Measurements from ENCODE around the gene JAGN1. TPM values are rescaled to one million over a fixed set of nuclear protein-coding genes. Genes with fewer than 3 reads are reported as not detected.
A peak's percentile ranks its signal among the peaks of the same experiment; 100 is the strongest.

Gene JAGN1
- total and polyA plus RNA-seq, 5 donors from 2014 or later = 17.7 to 70.8 (median 54.0) TPM

DNA sequence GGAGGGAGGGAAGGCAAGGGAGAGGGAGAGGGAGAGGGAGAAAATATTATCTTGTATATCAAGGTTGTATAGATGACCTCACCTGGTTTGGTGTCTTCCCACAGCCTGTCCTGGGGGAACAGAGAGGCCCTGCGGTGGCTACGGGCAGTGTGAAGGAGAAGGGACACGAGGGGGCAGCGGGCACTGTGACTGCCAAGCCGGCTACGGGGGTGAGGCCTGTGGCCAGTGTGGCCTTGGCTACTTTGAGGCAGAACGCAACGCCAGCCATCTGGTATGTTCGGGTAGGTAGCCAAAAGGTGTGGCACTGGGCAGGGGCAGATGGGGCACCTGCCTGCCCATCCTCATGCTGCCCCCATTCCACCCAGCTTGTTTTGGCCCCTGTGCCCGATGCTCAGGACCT, 50.3 kb downstream of the JAGN1 start:
- Mint-ChIP-seq H3K27ac (peak overlapping the region in 1 of 3 donors; percentile 26), H3K36me3 (peaks cover 14% of the 10 kb centered on the region), H3K9me3 (no peaks in the 10 kb centered on the region), H3K4me1 (peaks cover 6 to 14% (median 6%) of the 10 kb centered on the region in 4 donors), H3K27me3 (peaks cover 6% of the 10 kb centered on the region), H3K4me3 (no peak overlapping the region)
- Histone ChIP-seq H3K9me3 (ENCODE audit: control insufficient read depth in 2 of 2, low read length in 2 of 2) (no peaks in the 10 kb centered on the region), H3K4me3 (ENCODE audit: low read depth, low read length) (no peak overlapping the region), H3K4me1 (ENCODE audit: control insufficient read depth, insufficient read depth, low read length, poor library complexity, severe bottlenecking) (no peaks in the 10 kb centered on the region), H3K27me3 (ENCODE audit: control insufficient read depth, insufficient read depth, low read length) (no peaks in the 10 kb centered on the region), H3K27ac (ENCODE audit: insufficient read depth, low read length, poor library complexity, severe bottlenecking) (no peak overlapping the region), H3K36me3 (ENCODE audit: control insufficient read depth, insufficient read depth, low read length) (peaks cover 12% of the 10 kb centered on the region)
- ATAC-seq (ENCODE audit: low read depth in 2 of 2) (no peak), DNase-seq (no peak)

DNA sequence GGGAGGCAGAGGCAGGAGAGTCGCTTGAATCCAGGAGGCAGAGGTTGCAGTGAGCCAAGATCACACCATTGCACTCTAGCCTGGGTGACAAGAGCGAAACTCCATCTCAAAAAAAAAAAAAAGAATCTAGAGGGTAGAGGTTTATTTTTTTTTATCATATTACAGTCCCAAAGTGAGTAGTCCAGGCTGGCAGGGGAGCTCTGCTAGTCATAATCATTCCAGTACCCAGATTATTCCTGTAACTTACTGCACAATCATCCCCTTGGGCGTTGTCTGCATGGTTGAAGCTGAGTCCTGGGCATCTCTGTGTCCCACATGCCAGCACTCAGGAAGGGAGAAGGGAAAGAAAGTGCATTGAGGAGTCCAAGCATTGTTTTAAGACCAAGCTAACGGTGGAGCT, 51.8 kb downstream of the JAGN1 start:
- no peak overlapping the region for H3K27ac ChIP-seq (ENCODE audit: insufficient read depth, low read length, poor library complexity, severe bottlenecking)
- no peaks in the 10 kb centered on the region for H3K4me1 ChIP-seq (ENCODE audit: control insufficient read depth, insufficient read depth, low read length, poor library complexity, severe bottlenecking)
- H3K27ac Mint-ChIP-seq = peak overlapping the region in 2 of 3 donors; percentile 15 to 29
- peaks cover 0 to 8% (median 3%) of the 10 kb centered on the region in 4 donors for H3K4me1 Mint-ChIP-seq
- H3K9me3 ChIP-seq (ENCODE audit: control insufficient read depth in 2 of 2, low read length in 2 of 2) = no peaks in the 10 kb centered on the region
- no peaks in the 10 kb centered on the region for H3K9me3 Mint-ChIP-seq
- ATAC-seq (ENCODE audit: low read depth in 2 of 2) (no peak), DNase-seq (no peak)
- peaks cover 6% of the 10 kb centered on the region for H3K27me3 Mint-ChIP-seq
- peak overlapping the region in 1 of 4 donors; percentile 50 for H3K4me3 Mint-ChIP-seq
- H3K36me3 ChIP-seq (ENCODE audit: control insufficient read depth, insufficient read depth, low read length) = peaks cover 8% of the 10 kb centered on the region
- H3K27me3 ChIP-seq (ENCODE audit: control insufficient read depth, insufficient read depth, low read length) = no peaks in the 10 kb centered on the region
- H3K4me3 ChIP-seq (ENCODE audit: low read depth, low read length) = no peak overlapping the region
- H3K36me3 Mint-ChIP-seq = peaks cover 13% of the 10 kb centered on the region

DNA sequence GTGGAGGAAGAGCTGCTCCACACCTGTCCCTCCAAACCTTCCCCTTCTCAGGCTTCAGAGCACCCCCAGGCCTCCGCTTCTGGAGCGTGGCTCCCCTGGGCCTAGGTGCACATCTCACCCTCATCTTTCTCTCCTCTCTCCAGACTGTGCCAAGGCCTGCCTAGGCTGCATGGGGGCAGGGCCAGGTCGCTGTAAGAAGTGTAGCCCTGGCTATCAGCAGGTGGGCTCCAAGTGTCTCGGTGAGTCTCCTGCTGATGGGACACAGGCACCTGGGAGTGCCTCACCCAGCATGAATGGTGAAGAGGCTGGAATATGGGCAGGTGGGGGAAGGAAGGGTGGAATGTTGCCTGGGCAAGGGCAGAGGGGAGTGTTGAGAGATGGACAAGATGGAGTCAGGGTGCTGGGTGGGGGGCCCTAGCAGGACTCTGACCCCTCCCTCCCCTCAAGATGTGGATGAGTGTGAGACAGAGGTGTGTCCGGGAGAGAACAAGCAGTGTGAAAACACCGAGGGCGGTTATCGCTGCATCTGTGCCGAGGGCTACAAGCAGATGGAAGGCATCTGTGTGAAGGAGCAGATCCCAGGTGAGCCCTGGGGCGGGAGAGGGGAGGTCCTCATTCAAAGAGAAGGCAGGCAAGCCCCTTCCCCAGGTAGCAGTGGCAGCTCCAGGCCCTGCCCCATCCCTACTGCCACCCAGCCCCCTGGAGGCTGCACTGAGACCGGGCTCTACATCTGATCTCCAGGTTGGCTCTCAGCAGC, 52.7 kb downstream of the JAGN1 start:
- Mint-ChIP-seq H3K4me1 (peaks cover 0 to 7% (median 3%) of the 10 kb centered on the region in 4 donors), H3K9me3 (no peaks in the 10 kb centered on the region), H3K4me3 (no peak overlapping the region), H3K27ac (peak overlapping the region in 2 of 3 donors; percentile 29 to 94), H3K36me3 (peaks cover 11% of the 10 kb centered on the region), H3K27me3 (peaks cover 6% of the 10 kb centered on the region)
- no peaks in the 10 kb centered on the region for H3K27me3 ChIP-seq (ENCODE audit: control insufficient read depth, insufficient read depth, low read length)
- no peaks in the 10 kb centered on the region for H3K36me3 ChIP-seq (ENCODE audit: control insufficient read depth, insufficient read depth, low read length)
- no peak overlapping the region for H3K27ac ChIP-seq (ENCODE audit: insufficient read depth, low read length, poor library complexity, severe bottlenecking)
- no peaks in the 10 kb centered on the region for H3K9me3 ChIP-seq (ENCODE audit: control insufficient read depth in 2 of 2, low read length in 2 of 2)
- no peak for DNase-seq
- no peaks in the 10 kb centered on the region for H3K4me1 ChIP-seq (ENCODE audit: control insufficient read depth, insufficient read depth, low read length, poor library complexity, severe bottlenecking)
- ATAC-seq (ENCODE audit: low read depth in 2 of 2) = no peak
- no peak overlapping the region for H3K4me3 ChIP-seq (ENCODE audit: low read depth, low read length)

Other genes with a start within 250 kb of the JAGN1 start
- gene MTMR14, start 241.1 kb upstream of the JAGN1 start, total RNA-seq = 97.4 TPM
- 10 to 100 TPM; 66.8 to 90.2 (median 80.9) TPM for gene MTMR14, start 241.1 kb upstream of the JAGN1 start, polyA plus RNA-seq
- not detected for gene CPNE9, start 186.8 kb upstream of the JAGN1 start, total RNA-seq
- not detected for gene CPNE9, start 186.8 kb upstream of the JAGN1 start, polyA plus RNA-seq
- gene BRPF1, start 158.9 kb upstream of the JAGN1 start, total RNA-seq = 41.2 TPM
- gene BRPF1, start 158.9 kb upstream of the JAGN1 start, polyA plus RNA-seq = 10 to 100 TPM in 2 of 4 donors, 1 to 10 TPM in 2; 6.7 to 12.1 (median 9.2) TPM
- 26.3 TPM for gene OGG1, start 140.7 kb upstream of the JAGN1 start, total RNA-seq
- 10 to 100 TPM; 21.8 to 30.2 (median 26.7) TPM for gene OGG1, start 140.7 kb upstream of the JAGN1 start, polyA plus RNA-seq
- 4.9 TPM for gene CAMK1, start 120.7 kb upstream of the JAGN1 start, total RNA-seq
- 10 to 100 TPM in 1 of 4 donors, 1 to 10 TPM in 3; 4.5 to 13.7 (median 7.7) TPM for gene CAMK1, start 120.7 kb upstream of the JAGN1 start, polyA plus RNA-seq
- gene TADA3, start 98.1 kb upstream of the JAGN1 start, total RNA-seq = 44.7 TPM
- 10 to 100 TPM; 50.2 to 69.0 (median 60.5) TPM for gene TADA3, start 98.1 kb upstream of the JAGN1 start, polyA plus RNA-seq
- gene ARPC4, start 97.5 kb upstream of the JAGN1 start, total RNA-seq = 203 TPM
- gene ARPC4, start 97.5 kb upstream of the JAGN1 start, polyA plus RNA-seq = 100 to 1,000 TPM; 294 to 384 (median 336) TPM
- 89.9 TPM for gene TTLL3, start 80.3 kb upstream of the JAGN1 start, total RNA-seq
- 1 to 10 TPM; 2.3 to 3.8 (median 3.1) TPM for gene TTLL3, start 80.3 kb upstream of the JAGN1 start, polyA plus RNA-seq
- gene RPUSD3, start 46.6 kb upstream of the JAGN1 start, total RNA-seq = 21.1 TPM
- gene RPUSD3, start 46.6 kb upstream of the JAGN1 start, polyA plus RNA-seq = 10 to 100 TPM; 59.7 to 72.3 (median 66.8) TPM
- gene CIDEC, start 10.4 kb upstream of the JAGN1 start, total RNA-seq = not detected
- gene CIDEC, start 10.4 kb upstream of the JAGN1 start, polyA plus RNA-seq = not detected
- gene IL17RE, start 12.2 kb downstream of the JAGN1 start, total RNA-seq = 4.3 TPM
- under 1 TPM in 3 of 4 donors, not detected in 1; 0.31 to 0.33 (median 0.32) TPM for gene IL17RE, start 12.2 kb downstream of the JAGN1 start, polyA plus RNA-seq
- 1.1 TPM for gene IL17RC, start 26.5 kb downstream of the JAGN1 start, total RNA-seq
- gene IL17RC, start 26.5 kb downstream of the JAGN1 start, polyA plus RNA-seq = 1 to 10 TPM; 5.6 to 9.5 (median 7.5) TPM
- 24.6 TPM for gene CRELD1, start 43.2 kb downstream of the JAGN1 start, total RNA-seq
- gene CRELD1, start 43.2 kb downstream of the JAGN1 start, polyA plus RNA-seq = 10 to 100 TPM; 20.5 to 26.5 (median 23.9) TPM
- gene PRRT3, start 61.8 kb downstream of the JAGN1 start, total RNA-seq = 4.7 TPM
- 1 to 10 TPM; 3.0 to 4.3 (median 4.2) TPM for gene PRRT3, start 61.8 kb downstream of the JAGN1 start, polyA plus RNA-seq
- gene EMC3, start 96.2 kb downstream of the JAGN1 start, total RNA-seq = 57.2 TPM
- 10 to 100 TPM; 56.9 to 88.2 (median 74.4) TPM for gene EMC3, start 96.2 kb downstream of the JAGN1 start, polyA plus RNA-seq
- 18.5 TPM for gene FANCD2, start 135.8 kb downstream of the JAGN1 start, total RNA-seq
- 10 to 100 TPM in 2 of 4 donors, 1 to 10 TPM in 2; 4.5 to 62.8 (median 8.3) TPM for gene FANCD2, start 135.8 kb downstream of the JAGN1 start, polyA plus RNA-seq
- gene FANCD2OS, start 217.6 kb downstream of the JAGN1 start, total RNA-seq = not detected
- not detected for gene FANCD2OS, start 217.6 kb downstream of the JAGN1 start, polyA plus RNA-seq
- gene BRK1, start 225.1 kb downstream of the JAGN1 start, total RNA-seq = 61.9 TPM
- 100 to 1,000 TPM; 229 to 275 (median 252) TPM for gene BRK1, start 225.1 kb downstream of the JAGN1 start, polyA plus RNA-seq